Small intestine (tissue), 7 donors: Measurements from ENCODE around the gene GTPBP1. TPM values are rescaled to one million over a fixed set of nuclear protein-coding genes. Genes with fewer than 3 reads are reported as not detected.
A peak's percentile ranks its signal among the peaks of the same experiment; 100 is the strongest.

Experiments used
- DNase-seq, 2 donors: peaks; one replicate each; pipeline versions ENCODE4 v3.0.0 to v3.0.0-alpha.2; 2013
- FAIRE-seq: peaks from 2 replicates; lab custom pipeline; 2012; peaks lifted over from hg19 to GRCh38; lab: Jason Lieb, UNC
- H3K27ac ChIP-seq, 3 donors: one replicate each; pipeline ENCODE4 v1.5.1; 2013; ENCODE audit warnings: low read length in 2 of 3, mild to moderate bottlenecking in 2 of 3, control low read depth in 1 of 3, inconsistent platforms in 1 of 3, low read depth in 1 of 3, moderate library complexity in 1 of 3
- H3K27me3 ChIP-seq, 3 donors: one replicate each; pipeline ENCODE4 v1.6.1; 2013; ENCODE audit warnings: low read length in 3 of 3, inconsistent platforms in 1 of 3; ENCODE audit not compliant: control insufficient read depth in 3 of 3, insufficient read depth in 3 of 3
- H3K36me3 ChIP-seq, 3 donors: one replicate each; pipeline ENCODE4 v1.6.1; 2013; ENCODE audit warnings: low read length in 3 of 3, inconsistent platforms in 1 of 3, low read depth in 1 of 3, mild to moderate bottlenecking in 1 of 3, moderate library complexity in 1 of 3; ENCODE audit not compliant: control insufficient read depth in 3 of 3, insufficient read depth in 2 of 3
- H3K4me1 ChIP-seq, 3 donors: one replicate each; pipeline ENCODE4 v1.6.1; 2013; ENCODE audit warnings: low read length in 2 of 3, inconsistent platforms in 1 of 3, low read depth in 1 of 3, mild to moderate bottlenecking in 1 of 3, moderate library complexity in 1 of 3; ENCODE audit not compliant: control insufficient read depth in 3 of 3, insufficient read depth in 2 of 3
- H3K4me3 ChIP-seq, 3 donors: one replicate each; pipeline ENCODE4 v1.5.1; 2013; ENCODE audit warnings: low read length in 3 of 3, control low read depth in 1 of 3, inconsistent platforms in 1 of 3, low read depth in 1 of 3, mild to moderate bottlenecking in 1 of 3, moderate library complexity in 1 of 3
- H3K9me3 ChIP-seq, 2 donors: one replicate each; pipeline ENCODE4 v1.6.1; 2013; ENCODE audit warnings: low read depth in 1 of 2, low read length in 1 of 2; ENCODE audit not compliant: control insufficient read depth in 2 of 2, insufficient read depth in 1 of 2
- WGBS, 3 donors: extraction: QIAGEN DNeasy Blood & Tissue Kit; methylation state at CpG; one replicate each; pipeline ENCODE4 v1.1.7; 2013; 5-methylcytosine and 5-hydroxymethylcytosine counted together
- polyA plus RNA-seq, 4 donors: library from polyadenylated mRNA; stranded (reverse) in 3 of 4; unstranded in 1 of 4; fragments of 200-250 nt in 3 of 4; fragments of 120-200 nt in 1 of 4; gene quantifications; one replicate each; pipeline versions ENCODE4 v1.2.1 to v1.2.3, GENCODE V29; 2013
- donor health status: healthy with polysubstance abuse.
- donor health status: control.
- donor health status: control.
- donor health status: Bipolar disorder and iron deficiency.
- donor health status: healthy.

GTPBP1 gene
- polyA plus RNA-seq, 4 donors = 13.0 to 60.5 (median 24.0) TPM

DNA sequence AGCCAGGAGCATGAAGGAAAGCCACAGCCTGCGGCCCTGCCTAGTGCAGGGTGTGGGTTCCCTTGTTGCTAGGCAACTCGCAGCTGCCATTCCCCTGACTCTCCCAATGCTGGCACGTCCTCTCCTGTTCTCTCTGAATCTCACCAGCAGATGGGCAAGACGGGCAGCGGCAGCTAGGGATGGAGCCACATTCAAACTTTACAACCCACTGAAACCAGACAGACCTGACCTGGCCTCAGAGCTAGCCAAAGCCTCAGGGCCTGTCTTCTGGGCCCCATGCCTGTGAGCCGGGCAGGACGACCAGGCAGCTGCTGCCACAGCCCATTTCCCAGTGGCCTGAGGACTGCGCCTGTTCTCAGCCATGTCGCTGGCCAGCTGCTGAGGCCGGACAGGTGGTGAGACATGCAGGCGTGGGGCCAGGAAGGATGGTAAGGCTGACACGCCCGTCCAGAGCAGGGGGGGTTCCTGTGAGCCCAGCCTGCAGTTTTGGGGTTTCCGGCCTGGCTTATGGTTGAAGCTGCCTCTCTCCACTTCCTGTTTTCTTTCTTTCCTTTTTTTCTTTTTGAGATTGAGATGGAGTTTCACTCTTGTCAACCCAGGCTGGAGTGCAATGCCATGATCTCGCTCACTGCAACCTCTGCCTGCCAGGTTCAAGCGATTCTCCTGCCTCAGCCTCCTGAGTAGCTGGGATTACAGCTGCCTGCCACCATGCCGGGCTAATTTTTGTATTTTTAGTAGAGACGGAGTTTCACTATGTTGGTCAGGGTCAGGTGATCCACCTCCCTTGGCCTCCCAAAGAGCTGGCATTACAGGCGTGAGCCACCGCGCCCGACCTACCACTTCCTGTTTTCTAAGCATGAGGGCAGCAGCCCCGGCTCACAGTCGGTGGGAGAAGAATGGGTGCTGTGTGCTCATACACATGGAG lies 45.9 kb downstream of the GTPBP1 start:
- no peaks in the 10 kb centered on the region for H3K9me3 ChIP-seq
- no peaks in the 10 kb centered on the region for H3K27me3 ChIP-seq
- WGBS, 3 donors = 55 to 83% (median 65%) methylated on average over 24 of the region's 24 CpGs
- H3K4me1 ChIP-seq = peaks cover 0 to 20% (median 2%) of the 10 kb centered on the region in 3 donors
- peak overlapping the region in 2 of 3 donors; percentile 36 to 86 for H3K27ac ChIP-seq
- DNase-seq (peak in 1 of 2 donors; percentile 55), FAIRE-seq (no peak)
- H3K4me3 ChIP-seq = peak overlapping the region in 1 of 3 donors; percentile 24
- H3K36me3 ChIP-seq = peaks cover 11 to 64% (median 24%) of the 10 kb centered on the region in 3 donors

DNA sequence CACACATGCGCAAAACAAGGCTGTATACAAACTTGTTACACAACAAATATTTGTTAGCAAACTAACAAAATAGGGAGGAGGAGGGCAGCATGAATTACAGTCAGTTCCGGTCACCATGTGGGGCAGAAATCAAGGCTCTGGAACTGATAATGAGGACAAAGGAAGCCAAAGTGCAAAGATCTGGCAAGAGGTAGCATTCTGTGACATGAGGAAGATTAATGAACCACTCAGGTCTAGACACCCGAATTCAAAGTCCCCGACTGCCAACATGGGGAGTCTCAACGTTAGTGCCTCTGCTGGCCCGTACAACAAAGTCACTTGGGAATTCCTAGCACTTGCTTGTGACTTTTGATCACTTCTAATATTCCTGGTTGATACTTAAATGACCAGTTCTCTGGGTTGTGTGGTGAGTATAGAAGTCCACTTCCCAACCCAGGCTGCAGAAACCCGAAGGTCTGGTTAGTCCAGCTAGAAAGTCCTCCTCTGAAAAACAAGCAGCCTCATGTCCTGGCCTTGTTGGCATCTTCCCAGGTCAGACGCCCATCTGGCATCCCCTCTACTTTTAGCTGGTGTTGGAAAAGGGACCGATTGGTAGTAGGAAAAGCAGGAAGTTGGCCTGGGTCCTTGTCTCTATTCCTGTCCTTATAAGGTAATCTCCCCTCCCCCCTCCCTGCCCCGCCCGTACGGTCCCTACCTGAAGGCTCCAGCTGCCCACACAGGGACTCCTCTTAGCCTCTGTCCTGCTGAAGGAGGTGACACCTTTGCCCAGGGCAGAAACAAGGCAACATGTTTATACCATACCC lies 48.4 kb downstream of the GTPBP1 start:
- H3K9me3 ChIP-seq = no peaks in the 10 kb centered on the region
- no peaks in the 10 kb centered on the region for H3K27me3 ChIP-seq
- H3K4me3 ChIP-seq = peak overlapping the region; percentile 49 to 89 (median 78)
- 3 to 14% (median 3%) methylated on average over 12 of the region's 12 CpGs for WGBS, 3 donors
- FAIRE-seq (no peak), DNase-seq (peak; percentile 77 to 93)
- H3K36me3 ChIP-seq = peaks cover 8 to 47% (median 18%) of the 10 kb centered on the region in 3 donors
- peak overlapping the region; percentile 94 to 98 (median 95) for H3K27ac ChIP-seq
- peaks cover 2 to 24% (median 2%) of the 10 kb centered on the region in 3 donors for H3K4me1 ChIP-seq

DNA sequence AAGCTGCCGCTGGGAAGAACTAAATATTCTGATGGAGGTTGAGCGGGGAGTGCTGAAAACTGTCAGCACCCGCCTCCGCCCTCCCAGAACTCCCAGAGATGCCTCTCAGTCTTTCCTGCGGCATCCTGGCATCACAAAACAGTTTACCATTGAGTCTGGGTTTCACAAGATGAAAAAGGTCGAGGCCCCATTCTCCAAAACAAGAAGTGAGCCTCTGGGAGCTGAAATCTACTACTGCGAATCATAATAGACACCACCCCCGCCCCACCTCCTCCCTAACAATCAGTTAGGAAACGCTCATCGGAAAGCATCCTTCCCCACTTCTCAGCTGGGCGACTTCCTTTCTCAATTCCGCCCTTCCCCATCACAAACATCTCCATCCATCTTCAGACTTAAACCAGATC lies 49.0 kb downstream of the GTPBP1 start:
- Histone ChIP-seq H3K9me3 (no peaks in the 10 kb centered on the region), H3K27ac (peak overlapping the region; percentile 94 to 98 (median 95)), H3K27me3 (no peaks in the 10 kb centered on the region), H3K36me3 (peaks cover 3 to 41% (median 12%) of the 10 kb centered on the region in 3 donors), H3K4me3 (peak overlapping the region; percentile 49 to 89 (median 78)), H3K4me1 (peaks cover 2 to 24% (median 2%) of the 10 kb centered on the region in 3 donors)
- WGBS, 3 donors = 2 to 6% (median 5%) methylated on average over 12 of the region's 12 CpGs
- FAIRE-seq (no peak), DNase-seq (no peak)

DNA sequence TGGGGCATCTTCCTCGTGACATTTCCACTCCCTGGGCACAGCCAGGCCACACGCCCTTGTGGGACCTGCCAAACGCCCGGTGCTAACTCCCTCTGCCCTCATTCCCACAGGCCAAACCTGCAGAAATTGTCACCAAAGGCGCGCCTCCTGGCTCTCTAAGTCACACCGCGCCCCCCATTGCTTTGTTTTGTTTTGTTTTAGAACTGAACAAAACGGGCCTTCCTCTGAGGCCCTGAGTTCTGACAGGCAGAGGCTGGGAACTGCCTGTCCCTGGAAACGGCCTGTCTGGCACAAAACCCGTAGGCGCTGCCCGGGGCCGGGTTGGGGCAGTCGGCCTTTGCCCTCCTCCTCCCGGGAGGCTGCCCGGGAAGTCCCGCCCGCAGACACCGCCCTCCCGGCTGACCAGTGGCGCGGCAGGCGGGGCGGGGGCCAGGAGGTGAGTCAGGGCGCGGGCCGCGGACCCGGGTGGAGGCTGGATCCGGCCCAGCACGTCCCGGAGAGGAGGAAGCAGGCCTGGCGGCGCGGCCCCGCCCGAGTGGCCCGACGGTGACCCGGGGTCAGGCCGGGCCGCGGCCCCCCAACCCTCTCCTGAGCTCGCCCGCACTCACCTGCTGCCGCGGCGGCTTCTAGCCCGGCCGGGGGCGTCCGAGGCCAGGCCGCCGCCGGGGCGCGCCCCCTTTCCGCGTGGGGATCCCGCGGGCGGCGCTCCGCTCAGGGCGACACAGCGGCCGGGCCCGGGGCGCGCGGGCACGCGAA lies 49.6 kb downstream of the GTPBP1 start:
- H3K27ac ChIP-seq = peak overlapping the region; percentile 94 to 98 (median 95)
- peak; percentile 90 to 91 for DNase-seq
- no peaks in the 10 kb centered on the region for H3K9me3 ChIP-seq
- H3K27me3 ChIP-seq = no peaks in the 10 kb centered on the region
- H3K36me3 ChIP-seq = peaks cover 0 to 35% (median 6%) of the 10 kb centered on the region in 3 donors
- H3K4me1 ChIP-seq = peaks cover 2 to 24% (median 2%) of the 10 kb centered on the region in 3 donors
- no peak for FAIRE-seq
- WGBS, 3 donors = 0% methylated on average over 32 to 74 of the region's 74 CpGs
- peak overlapping the region; percentile 49 to 89 (median 78) for H3K4me3 ChIP-seq

DNA sequence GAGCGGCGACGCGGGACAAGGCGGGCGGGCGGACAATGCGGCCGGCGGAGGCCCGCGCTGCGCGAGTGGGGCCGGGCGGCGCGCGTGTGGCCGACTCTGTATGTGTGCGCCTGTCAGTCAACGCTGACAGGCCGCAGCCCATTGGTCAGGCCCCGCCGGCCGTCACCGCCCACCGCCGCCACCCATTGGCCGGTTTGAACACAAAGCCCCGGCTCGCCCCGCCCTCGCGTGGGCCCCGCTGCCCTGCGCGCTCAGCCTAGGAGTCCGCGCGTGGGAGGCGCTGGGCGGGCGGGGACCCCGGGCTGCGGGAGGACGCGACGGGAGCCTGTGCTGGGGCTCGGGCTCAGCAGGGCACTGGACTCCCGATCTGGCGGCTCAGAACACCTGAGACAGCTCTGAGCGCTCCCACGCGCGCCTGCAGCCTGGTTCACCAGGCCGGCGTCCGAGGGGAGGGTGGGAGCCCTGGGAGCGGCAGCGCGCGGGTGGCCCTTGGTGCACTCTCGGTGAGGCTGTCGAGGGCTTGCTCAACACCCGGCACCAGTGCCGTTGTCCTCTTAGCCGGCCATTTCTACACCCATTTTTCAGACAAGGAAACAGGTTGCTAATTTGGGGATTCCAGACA lies 50.3 kb downstream of the GTPBP1 start, which contains the start of gene SUN2:
Gene SUN2 (minus strand): TSS at position 88 of the 622 bp plus-strand sequence. CDS start 3,370 bp downstream, outside the sequence.
- H3K9me3 ChIP-seq = no peaks in the 10 kb centered on the region
- 1% methylated on average over 45 to 68 of the region's 68 CpGs for WGBS, 3 donors
- H3K36me3 ChIP-seq = peaks cover 0 to 28% (median 4%) of the 10 kb centered on the region in 3 donors
- DNase-seq (peak; percentile 91 to 95), FAIRE-seq (no peak)
- no peaks in the 10 kb centered on the region for H3K27me3 ChIP-seq
- peaks cover 2 to 24% (median 2%) of the 10 kb centered on the region in 3 donors for H3K4me1 ChIP-seq
- H3K27ac ChIP-seq = peak within 1 kb of the TSS; percentile 94 to 98 (median 95)
- H3K4me3 ChIP-seq = peak within 1 kb of the TSS; percentile 78 to 89 (median 79)

DNA sequence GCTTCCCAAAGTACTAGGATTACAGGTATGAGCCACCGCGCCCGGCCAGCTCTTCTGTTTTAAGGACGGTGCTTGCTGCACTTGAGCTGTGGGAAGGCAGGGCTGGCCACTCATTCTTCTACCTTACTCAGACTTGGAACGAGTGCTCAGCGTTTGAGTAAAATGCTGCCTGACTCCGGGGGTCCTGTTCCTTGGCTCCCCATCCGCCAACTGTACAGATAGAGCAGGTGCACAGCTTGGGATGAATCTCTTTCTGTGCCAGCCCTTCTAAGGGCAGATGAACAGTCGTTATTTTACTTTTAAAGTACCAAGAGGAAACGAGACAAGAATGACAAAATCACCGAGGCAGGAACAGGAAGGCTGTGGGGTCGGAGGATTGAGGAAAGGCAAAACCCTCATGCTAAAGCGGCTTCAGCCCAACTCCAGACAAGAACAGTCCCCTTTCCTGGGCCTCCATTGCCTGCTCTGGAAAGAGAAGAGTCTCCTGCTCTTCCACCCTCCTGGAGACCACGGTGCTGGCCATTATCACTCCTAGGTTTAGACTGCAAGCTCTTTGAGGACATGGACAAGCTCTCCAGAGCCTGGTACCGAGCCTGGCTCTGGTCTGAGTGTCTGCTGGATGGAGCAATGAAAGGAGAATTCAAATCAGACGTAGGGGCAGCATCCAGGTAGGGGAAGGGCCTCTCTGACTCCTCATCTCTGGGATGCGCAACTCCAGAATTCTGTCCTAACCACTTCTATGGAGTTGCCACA lies 51.1 kb downstream of the GTPBP1 start:
- H3K27ac ChIP-seq = peak overlapping the region; percentile 1 to 94 (median 75)
- H3K36me3 ChIP-seq = peaks cover 0 to 19% (median 0%) of the 10 kb centered on the region in 3 donors
- no peaks in the 10 kb centered on the region for H3K9me3 ChIP-seq
- peak overlapping the region; percentile 42 to 89 (median 79) for H3K4me3 ChIP-seq
- H3K27me3 ChIP-seq = no peaks in the 10 kb centered on the region
- FAIRE-seq (no peak), DNase-seq (no peak)
- WGBS, 3 donors = 39 to 48% (median 47%) methylated on average over 17 of the region's 17 CpGs
- H3K4me1 ChIP-seq = peaks cover 2 to 24% (median 2%) of the 10 kb centered on the region in 3 donors

DNA sequence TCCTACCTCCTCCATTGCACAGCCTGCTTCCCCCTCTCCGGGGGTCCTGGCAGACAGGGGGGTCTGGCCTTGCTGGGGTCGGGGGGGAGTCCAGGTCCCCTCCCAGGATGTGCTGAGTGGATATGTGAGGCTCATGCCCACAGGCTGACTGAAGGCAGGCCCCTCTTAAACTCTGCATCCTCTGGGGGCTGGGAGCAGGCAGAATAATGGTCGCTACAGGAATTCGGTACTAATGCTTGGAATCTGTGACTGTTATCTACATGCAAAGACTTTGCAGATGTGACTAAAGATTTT lies 51.7 kb downstream of the GTPBP1 start:
- WGBS, 3 donors = 65 to 82% (median 79%) methylated on average over 4 of the region's 4 CpGs
- DNase-seq = no peak

More for the DNA sequence above, 51.7 kb downstream of the GTPBP1 start:
- Histone ChIP-seq H3K9me3 (no peaks in the 10 kb centered on the region), H3K27ac (no peak overlapping the region), H3K27me3 (no peaks in the 10 kb centered on the region), H3K4me3 (no peak overlapping the region), H3K36me3 (peaks cover 0 to 14% (median 0%) of the 10 kb centered on the region in 3 donors), H3K4me1 (peaks cover 2 to 24% (median 2%) of the 10 kb centered on the region in 3 donors)
- no peak for FAIRE-seq
